ENCODE measurements around the gene AFF1. TPM values are rescaled to one million over a fixed set of nuclear protein-coding genes. Genes with fewer than 3 reads are reported as not detected.
A peak's percentile ranks its signal among the peaks of the same experiment; 100 is the strongest.

The AFF1 gene
- total RNA-seq, 1 donor from 2014 or later = 34.1 TPM

DNA sequence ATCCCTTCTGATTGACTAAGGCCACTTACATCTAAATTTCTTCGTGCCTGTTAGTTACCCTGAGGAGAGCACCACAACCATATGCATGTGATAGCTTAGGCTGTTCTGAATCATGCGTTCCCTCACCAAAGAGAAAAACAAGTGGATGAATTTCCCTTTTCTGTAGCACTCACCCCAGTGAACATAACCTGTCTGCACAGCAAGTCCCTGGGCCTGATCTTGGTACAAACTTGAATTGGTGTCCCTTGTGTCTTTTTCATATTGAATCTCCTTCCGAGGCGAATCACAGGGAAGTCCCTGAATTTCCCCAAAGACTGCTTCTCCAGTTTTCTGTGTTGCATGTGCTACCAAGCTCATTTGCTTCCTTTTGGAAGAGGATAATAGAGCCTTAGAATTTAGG is 185.2 kb downstream of the AFF1 start:
- TF ChIP-seq, protein P1, sequence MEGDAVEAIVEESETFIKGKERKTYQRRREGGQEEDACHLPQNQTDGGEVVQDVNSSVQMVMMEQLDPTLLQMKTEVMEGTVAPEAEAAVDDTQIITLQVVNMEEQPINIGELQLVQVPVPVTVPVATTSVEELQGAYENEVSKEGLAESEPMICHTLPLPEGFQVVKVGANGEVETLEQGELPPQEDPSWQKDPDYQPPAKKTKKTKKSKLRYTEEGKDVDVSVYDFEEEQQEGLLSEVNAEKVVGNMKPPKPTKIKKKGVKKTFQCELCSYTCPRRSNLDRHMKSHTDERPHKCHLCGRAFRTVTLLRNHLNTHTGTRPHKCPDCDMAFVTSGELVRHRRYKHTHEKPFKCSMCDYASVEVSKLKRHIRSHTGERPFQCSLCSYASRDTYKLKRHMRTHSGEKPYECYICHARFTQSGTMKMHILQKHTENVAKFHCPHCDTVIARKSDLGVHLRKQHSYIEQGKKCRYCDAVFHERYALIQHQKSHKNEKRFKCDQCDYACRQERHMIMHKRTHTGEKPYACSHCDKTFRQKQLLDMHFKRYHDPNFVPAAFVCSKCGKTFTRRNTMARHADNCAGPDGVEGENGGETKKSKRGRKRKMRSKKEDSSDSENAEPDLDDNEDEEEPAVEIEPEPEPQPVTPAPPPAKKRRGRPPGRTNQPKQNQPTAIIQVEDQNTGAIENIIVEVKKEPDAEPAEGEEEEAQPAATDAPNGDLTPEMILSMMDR (conservative IDR thresholded peaks at IDR 0.05) = no peak
- Mint-ChIP-seq H3K4me1 (peaks cover 15% of the 10 kb centered on the region), H3K4me3 (no peak overlapping the region), H3K27me3 (ENCODE audit: low read depth) (no peaks in the 10 kb centered on the region), H3K36me3 (ENCODE audit: low read depth) (peaks cover 11% of the 10 kb centered on the region), H3K9me3 (no peaks in the 10 kb centered on the region), H3K27ac (ENCODE audit: unreplicated experiment) (peak overlapping the region; percentile 9)
- DNase-seq (ENCODE audit: low read depth, low spot score) = no peak

DNA sequence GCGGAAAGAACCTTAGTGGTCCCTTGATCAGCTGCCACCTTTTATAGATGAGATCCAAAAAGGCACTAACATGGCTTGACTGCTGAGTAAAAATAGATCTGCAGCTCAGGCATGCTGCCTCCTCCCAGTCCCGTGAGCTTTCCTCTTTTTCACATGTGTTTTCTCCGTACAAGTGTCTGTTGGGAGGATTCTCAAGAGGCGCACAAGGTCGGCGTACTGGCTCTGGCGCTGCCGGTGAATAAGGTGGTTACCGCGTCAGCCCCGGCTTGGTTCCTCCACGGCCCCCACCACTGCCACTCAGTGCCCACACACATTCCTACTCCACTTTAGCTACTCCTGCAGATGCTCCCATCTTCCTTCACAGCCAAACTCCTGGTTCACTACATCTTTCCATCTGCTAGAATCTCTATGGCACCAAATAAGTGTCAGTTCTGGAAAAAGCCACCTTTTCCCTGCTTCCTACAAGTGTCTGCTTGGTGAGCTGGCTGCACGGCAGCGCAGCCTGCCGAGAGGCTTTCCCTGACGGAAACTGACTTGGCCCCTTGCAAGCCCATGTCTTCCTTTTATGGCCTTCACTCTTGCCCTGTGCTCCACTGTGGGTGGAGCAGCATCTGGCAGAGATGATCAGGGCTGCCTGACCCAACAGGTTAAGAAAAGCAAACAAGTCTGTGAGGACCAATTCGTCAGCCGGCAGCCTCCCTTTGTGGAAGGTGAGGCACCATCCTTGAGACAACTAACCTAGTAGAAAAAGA is 185.8 kb downstream of the AFF1 start:
- H3K27ac Mint-ChIP-seq (ENCODE audit: unreplicated experiment) = peak overlapping the region; percentile 96
- DNase-seq (ENCODE audit: low read depth, low spot score) = no peak
- H3K4me1 Mint-ChIP-seq = peaks cover 15% of the 10 kb centered on the region
- TF ChIP-seq, protein P1 (conservative IDR thresholded peaks at IDR 0.05) = no peak
- H3K27me3 Mint-ChIP-seq (ENCODE audit: low read depth) = no peaks in the 10 kb centered on the region
- H3K4me3 Mint-ChIP-seq = no peak overlapping the region
- H3K36me3 Mint-ChIP-seq (ENCODE audit: low read depth) = peaks cover 15% of the 10 kb centered on the region
- H3K9me3 Mint-ChIP-seq = no peaks in the 10 kb centered on the region

DNA sequence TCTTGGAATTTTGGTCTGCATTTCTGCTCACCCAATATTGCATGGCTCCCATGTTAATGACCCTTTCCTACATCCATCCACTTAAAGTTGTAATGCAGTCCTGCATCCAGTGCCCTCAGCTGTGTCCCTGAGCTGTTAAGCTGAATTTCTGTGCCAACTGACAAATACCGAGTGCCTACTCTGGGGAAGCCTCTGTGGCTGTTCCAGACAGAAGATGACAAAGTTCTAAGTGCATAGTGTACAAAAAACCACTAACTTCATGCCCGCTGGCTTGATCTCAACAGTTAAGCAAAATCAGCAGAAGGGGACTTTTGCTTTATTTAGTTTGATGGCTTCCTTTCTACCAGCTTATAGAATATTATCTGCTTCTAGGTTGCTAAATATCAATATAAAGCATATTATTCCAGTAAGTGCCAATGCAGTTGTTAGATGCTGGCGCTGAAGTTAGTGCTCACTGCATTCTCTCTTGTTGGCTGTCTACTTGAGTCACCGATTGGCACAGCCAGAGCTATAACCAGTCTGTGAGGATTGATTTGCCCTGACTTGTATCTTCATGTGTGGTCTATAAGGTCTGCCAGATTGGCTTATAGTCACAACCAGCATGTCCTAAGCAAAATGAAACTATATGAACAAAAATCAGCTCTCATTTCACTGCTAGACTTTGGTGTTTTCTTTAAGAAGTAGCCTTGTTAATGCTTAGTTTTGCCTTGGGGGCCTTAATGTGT is 186.7 kb downstream of the AFF1 start:
- Mint-ChIP-seq H3K9me3 (no peaks in the 10 kb centered on the region), H3K27me3 (ENCODE audit: low read depth) (no peaks in the 10 kb centered on the region), H3K4me1 (peaks cover 15% of the 10 kb centered on the region), H3K27ac (ENCODE audit: unreplicated experiment) (peak overlapping the region; percentile 85), H3K36me3 (ENCODE audit: low read depth) (peaks cover 16% of the 10 kb centered on the region), H3K4me3 (no peak overlapping the region)
- TF ChIP-seq, protein P1 (conservative IDR thresholded peaks at IDR 0.05) = no peak
- DNase-seq (ENCODE audit: low read depth, low spot score) = no peak

DNA sequence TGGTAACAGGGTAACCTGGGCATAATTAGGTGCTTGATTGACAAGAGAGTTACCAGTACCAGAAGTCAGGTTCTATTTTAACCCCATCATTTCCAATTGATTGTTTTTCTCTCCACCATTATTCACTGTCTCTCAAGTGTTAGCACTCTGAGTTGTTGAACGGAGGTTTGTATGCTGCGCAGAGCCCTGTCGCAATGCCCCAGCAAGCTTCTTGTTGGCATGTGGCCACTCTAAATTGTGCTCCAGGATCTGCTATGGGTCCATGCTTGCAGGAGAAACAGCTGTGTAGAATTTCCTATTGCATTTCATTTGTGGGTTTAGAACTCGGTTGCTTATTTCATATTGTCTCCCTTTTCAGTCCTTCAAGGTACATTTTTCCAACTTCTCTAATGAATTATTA is 187.4 kb downstream of the AFF1 start:
- peaks cover 20% of the 10 kb centered on the region for H3K36me3 Mint-ChIP-seq (ENCODE audit: low read depth)
- TF ChIP-seq, protein P1 (conservative IDR thresholded peaks at IDR 0.05) = no peak
- no peak overlapping the region for H3K27ac Mint-ChIP-seq (ENCODE audit: unreplicated experiment)

DNA sequence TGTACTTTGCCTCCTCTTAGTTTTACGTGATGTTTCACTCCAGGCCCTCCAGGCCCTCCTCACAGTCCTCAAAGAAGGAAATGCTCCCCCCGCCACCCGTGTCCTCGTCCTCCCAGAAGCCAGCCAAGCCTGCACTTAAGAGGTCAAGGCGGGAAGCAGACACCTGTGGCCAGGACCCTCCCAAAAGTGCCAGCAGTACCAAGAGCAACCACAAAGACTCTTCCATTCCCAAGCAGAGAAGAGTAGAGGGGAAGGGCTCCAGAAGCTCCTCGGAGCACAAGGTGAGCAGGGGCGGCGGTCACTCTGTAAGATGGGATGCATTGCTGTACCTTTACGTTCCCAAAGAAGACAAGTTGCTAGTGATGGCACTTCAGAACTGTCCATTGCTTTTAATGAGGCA is 191.2 kb downstream of the AFF1 start:
- H3K36me3 Mint-ChIP-seq (ENCODE audit: low read depth) = peaks cover 18% of the 10 kb centered on the region
- H3K27ac Mint-ChIP-seq (ENCODE audit: unreplicated experiment) = no peak overlapping the region
- no peaks in the 10 kb centered on the region for H3K9me3 Mint-ChIP-seq
- DNase-seq (ENCODE audit: low read depth, low spot score) = no peak
- TF ChIP-seq, protein P1 (conservative IDR thresholded peaks at IDR 0.05) = no peak
- H3K27me3 Mint-ChIP-seq (ENCODE audit: low read depth) = no peaks in the 10 kb centered on the region
- H3K4me3 Mint-ChIP-seq = no peak overlapping the region
- no peaks in the 10 kb centered on the region for H3K4me1 Mint-ChIP-seq

More for the DNA sequence above, 187.4 kb downstream of the AFF1 start:
- Mint-ChIP-seq H3K4me3 (no peak overlapping the region), H3K27me3 (ENCODE audit: low read depth) (no peaks in the 10 kb centered on the region), H3K4me1 (peaks cover 15% of the 10 kb centered on the region), H3K9me3 (no peaks in the 10 kb centered on the region)
- DNase-seq (ENCODE audit: low read depth, low spot score) = no peak
